GM12873 (cell line): ENCODE data around the gene CALM1.

Experiments
- CTCF ChIP-seq: IDR thresholded peaks from 2 replicates; pipeline ENCODE4 v1.5.1; 2012; ENCODE audit warnings: low read depth, mild to moderate bottlenecking, moderate library complexity, low read length, control low read depth; ENCODE audit not compliant: insufficient read depth; ENCODE audit errors: missing control alignments

The CALM1 gene

GRCh38 chr14:90361865-90362557, 34.8 kb upstream of the CALM1 start:
- no peak for TF ChIP-seq CTCF

GRCh38 chr14:90362558-90362896, 34.3 kb upstream of the CALM1 start:
- no peak for TF ChIP-seq CTCF

GRCh38 chr14:90368946-90369721, 27.7 kb upstream of the CALM1 start:
- no peak for TF ChIP-seq CTCF

- TF ChIP-seq CTCF = no peak
Measured at GRCh38 chr14:90373887-90374286, 22.9 kb upstream of the CALM1 start.

GRCh38 chr14:90374813-90375212, 22.0 kb upstream of the CALM1 start:
- TF ChIP-seq CTCF = no peak

GRCh38 chr14:90375934-90376333, 20.9 kb upstream of the CALM1 start:
- no peak for TF ChIP-seq CTCF

- no peak for TF ChIP-seq CTCF
Measured at GRCh38 chr14:90378249-90378648, 18.6 kb upstream of the CALM1 start.
